ENCODE results near the gene USP9X. TPM values are rescaled to one million over a fixed set of nuclear protein-coding genes. Genes with fewer than 3 reads are reported as not detected.

USP9X gene
- total and polyA plus RNA-seq, 9 of the 15 experiments (the other 6 are each of a cell fraction or from before 2014, with no cell fraction given), result 10.9 to 47.8 (median 29.5) TPM

DNA sequence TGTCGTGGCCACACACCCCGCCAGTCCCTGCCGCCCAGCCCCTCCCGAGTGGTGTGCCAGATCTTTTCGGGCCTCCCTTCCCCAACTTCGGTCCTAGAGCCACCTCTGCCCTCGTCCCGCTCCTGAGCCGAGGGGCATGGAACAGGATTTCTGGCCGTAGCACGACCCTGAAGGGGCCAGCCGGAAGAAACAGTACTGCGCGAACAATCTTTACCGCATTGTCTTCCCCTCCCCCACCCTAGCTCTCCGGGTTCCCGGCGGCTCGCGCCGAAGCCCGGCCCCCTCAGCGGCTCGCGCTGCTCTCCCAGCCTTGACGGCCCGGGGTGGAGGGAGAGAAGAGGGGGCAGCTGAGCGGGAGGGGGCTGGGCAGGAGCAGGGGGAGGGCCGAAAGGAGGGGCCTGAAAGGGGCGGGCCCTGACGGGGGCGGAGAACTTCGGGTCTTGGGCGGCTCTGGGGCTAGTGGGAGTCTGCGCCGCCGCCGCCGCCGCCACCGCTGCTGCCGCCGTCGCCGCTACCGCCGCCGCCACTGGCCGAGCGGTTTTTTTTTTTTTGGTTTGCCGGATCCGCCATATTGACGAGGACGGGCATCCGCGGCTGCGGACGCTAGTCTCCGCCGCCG is at the start of gene USP9X (continued):
- TF ChIP-seq, protein P1, sequence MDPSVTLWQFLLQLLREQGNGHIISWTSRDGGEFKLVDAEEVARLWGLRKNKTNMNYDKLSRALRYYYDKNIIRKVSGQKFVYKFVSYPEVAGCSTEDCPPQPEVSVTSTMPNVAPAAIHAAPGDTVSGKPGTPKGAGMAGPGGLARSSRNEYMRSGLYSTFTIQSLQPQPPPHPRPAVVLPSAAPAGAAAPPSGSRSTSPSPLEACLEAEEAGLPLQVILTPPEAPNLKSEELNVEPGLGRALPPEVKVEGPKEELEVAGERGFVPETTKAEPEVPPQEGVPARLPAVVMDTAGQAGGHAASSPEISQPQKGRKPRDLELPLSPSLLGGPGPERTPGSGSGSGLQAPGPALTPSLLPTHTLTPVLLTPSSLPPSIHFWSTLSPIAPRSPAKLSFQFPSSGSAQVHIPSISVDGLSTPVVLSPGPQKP (CRISPR knock-in tag; IDR thresholded peaks at IDR 0.05), result no peak
- TF ChIP-seq MTA1 (IDR thresholded peaks at IDR 0.05; ENCODE audit: borderline replicate concordance) (0 out of 2 replicates have a peak, but pooled peaks have one; percentile 60), RBFOX2 (IDR thresholded peaks at IDR 0.05; ENCODE audit: low read depth, low read length) (peak; percentile 82), ZNF77 (CRISPR knock-in tag; IDR thresholded peaks at IDR 0.05) (no peak), BDP1 (IDR thresholded peaks at IDR 0.05; ENCODE audit: insufficient read depth, insufficient read length) (no peak), ZNF707 (CRISPR knock-in tag; conservative IDR thresholded peaks at IDR 0.05) (no peak), DDX20 (tag; IDR thresholded peaks at IDR 0.05; ENCODE audit: low read depth) (no peak), NR2C2 (CRISPR knock-in tag; IDR thresholded peaks at IDR 0.05) (no peak), NR2C2 (tag; IDR thresholded peaks at IDR 0.05) (peak; percentile 73; the same call in 1 of the 2 replicates), ZNF41 (CRISPR knock-in tag; conservative IDR thresholded peaks at IDR 0.05) (no peak), PTRF (tag; IDR thresholded peaks at IDR 0.05) (no peak), CHD1 (IDR thresholded peaks at IDR 0.05; ENCODE audit: low read length) (peak; percentile 74), ZNF696 (CRISPR knock-in tag; conservative IDR thresholded peaks at IDR 0.05) (no peak), SUPT5H (IDR thresholded peaks at IDR 0.05) (peak; percentile 58), ARID2 (IDR thresholded peaks at IDR 0.05) (0 out of 2 replicates have a peak, but pooled peaks have one; percentile 38), SNIP1 (IDR thresholded peaks at IDR 0.05; ENCODE audit: low read depth) (no peak), ZNF316 (IDR thresholded peaks at IDR 0.05) (no peak; the same call in 1 of the 2 replicates), ERF (CRISPR knock-in tag; IDR thresholded peaks at IDR 0.05) (0 out of 2 replicates have a peak, but pooled peaks have one; percentile 47), NR2F6 (CRISPR knock-in tag; IDR thresholded peaks at IDR 0.05) (no peak), BRD9 (IDR thresholded peaks at IDR 0.05; ENCODE audit: low read depth, partially characterized antibody) (peak; percentile 82), FOXA3 (CRISPR knock-in tag; conservative IDR thresholded peaks at IDR 0.05 in 1 of 2, IDR thresholded peaks at IDR 0.05 in 1 of 2) (peak in 1 of 2 experiments; percentile 57; a peak in 1 of 4 replicates), ZNF384 (IDR thresholded peaks at IDR 0.05; ENCODE audit: low read depth, low read length) (peak; percentile 84)
- TF ChIP-seq, protein P2, sequence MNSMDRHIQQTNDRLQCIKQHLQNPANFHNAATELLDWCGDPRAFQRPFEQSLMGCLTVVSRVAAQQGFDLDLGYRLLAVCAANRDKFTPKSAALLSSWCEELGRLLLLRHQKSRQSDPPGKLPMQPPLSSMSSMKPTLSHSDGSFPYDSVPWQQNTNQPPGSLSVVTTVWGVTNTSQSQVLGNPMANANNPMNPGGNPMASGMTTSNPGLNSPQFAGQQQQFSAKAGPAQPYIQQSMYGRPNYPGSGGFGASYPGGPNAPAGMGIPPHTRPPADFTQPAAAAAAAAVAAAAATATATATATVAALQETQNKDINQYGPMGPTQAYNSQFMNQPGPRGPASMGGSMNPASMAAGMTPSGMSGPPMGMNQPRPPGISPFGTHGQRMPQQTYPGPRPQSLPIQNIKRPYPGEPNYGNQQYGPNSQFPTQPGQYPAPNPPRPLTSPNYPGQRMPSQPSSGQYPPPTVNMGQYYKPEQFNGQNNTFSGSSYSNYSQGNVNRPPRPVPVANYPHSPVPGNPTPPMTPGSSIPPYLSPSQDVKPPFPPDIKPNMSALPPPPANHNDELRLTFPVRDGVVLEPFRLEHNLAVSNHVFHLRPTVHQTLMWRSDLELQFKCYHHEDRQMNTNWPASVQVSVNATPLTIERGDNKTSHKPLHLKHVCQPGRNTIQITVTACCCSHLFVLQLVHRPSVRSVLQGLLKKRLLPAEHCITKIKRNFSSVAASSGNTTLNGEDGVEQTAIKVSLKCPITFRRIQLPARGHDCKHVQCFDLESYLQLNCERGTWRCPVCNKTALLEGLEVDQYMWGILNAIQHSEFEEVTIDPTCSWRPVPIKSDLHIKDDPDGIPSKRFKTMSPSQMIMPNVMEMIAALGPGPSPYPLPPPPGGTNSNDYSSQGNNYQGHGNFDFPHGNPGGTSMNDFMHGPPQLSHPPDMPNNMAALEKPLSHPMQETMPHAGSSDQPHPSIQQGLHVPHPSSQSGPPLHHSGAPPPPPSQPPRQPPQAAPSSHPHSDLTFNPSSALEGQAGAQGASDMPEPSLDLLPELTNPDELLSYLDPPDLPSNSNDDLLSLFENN (IDR thresholded peaks at IDR 0.05; ENCODE audit: low read depth in 2 of 2, low read length in 2 of 2), result no peak
- TF ChIP-seq, protein P3, sequence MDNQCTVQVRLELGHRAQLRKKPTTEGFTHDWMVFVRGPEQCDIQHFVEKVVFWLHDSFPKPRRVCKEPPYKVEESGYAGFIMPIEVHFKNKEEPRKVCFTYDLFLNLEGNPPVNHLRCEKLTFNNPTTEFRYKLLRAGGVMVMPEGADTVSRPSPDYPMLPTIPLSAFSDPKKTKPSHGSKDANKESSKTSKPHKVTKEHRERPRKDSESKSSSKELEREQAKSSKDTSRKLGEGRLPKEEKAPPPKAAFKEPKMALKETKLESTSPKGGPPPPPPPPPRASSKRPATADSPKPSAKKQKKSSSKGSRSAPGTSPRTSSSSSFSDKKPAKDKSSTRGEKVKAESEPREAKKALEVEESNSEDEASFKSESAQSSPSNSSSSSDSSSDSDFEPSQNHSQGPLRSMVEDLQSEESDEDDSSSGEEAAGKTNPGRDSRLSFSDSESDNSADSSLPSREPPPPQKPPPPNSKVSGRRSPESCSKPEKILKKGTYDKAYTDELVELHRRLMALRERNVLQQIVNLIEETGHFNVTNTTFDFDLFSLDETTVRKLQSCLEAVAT (IDR thresholded peaks at IDR 0.05), result peak; percentile 55 to 82; a peak in 2 of 4 replicates
